IMR-90 (cell line): Measurements from ENCODE around the gene RPL27A. TPM values are rescaled to one million over a fixed set of nuclear protein-coding genes. Genes with fewer than 3 reads are reported as not detected.

ENCODE experiments used
- ATAC-seq: fragments of 200-7000 bp; cut with Tn5 transposase; 2 replicates; pipeline ENCODE4 v1.9.1; 2020; ENCODE audit warnings: low read depth, mild to moderate bottlenecking, moderate library complexity
- BruUV-seq: library from RNA; stranded (reverse); fragments of 400-500 nt; replicated peaks from 2 replicates; lab custom pipeline; 2021; lab: Mats Ljungman, UMichigan
- CTCF ChIA-PET: fragments of 300-600 bp; formaldehyde crosslinking; extraction: SDS; loops from one replicate; lab custom pipeline; 2021; ENCODE audit warnings: antibody characterized with exemption; lab: Yijun Ruan, JAX
- POLR2A ChIA-PET: fragments of 300-600 bp; sonication (Branson Sonifier 250); formaldehyde crosslinking; loops from one replicate; lab custom pipeline; 2022; ENCODE audit warnings: antibody characterized with exemption; ENCODE audit not compliant: unreplicated experiment; lab: Charles Lee
- DNase-seq: peaks from one replicate; pipeline ENCODE4 v3.0.0; 2013
- H2AFZ ChIP-seq: replicated peaks from 2 replicates; pipeline ENCODE3; 2013; ENCODE audit warnings: low read length, mild to moderate bottlenecking; ENCODE audit not compliant: poor library complexity
- H2AK5ac ChIP-seq: 2 replicates; pipeline ENCODE4 v1.6.1; 2013; ENCODE audit warnings: low read depth, low read length, inconsistent platforms
- H2AK9ac ChIP-seq: replicated peaks from 2 replicates; pipeline ENCODE3; 2013; ENCODE audit warnings: mild to moderate bottlenecking, low read depth, low read length, moderate library complexity; ENCODE audit not compliant: poor library complexity
- H2BK120ac ChIP-seq: 2 replicates; pipeline ENCODE4 v1.6.1; 2013; ENCODE audit warnings: low read depth, low read length, inconsistent platforms
- H2BK15ac ChIP-seq: 3 replicates; pipeline ENCODE4 v1.6.1; 2013; ENCODE audit warnings: low read depth, low read length, inconsistent platforms
- H2BK20ac ChIP-seq: 2 replicates; pipeline ENCODE4 v1.6.1; 2013; ENCODE audit warnings: low read depth, mild to moderate bottlenecking, inconsistent platforms, low read length, moderate library complexity
- H2BK5ac ChIP-seq: 2 replicates; pipeline ENCODE4 v1.6.1; 2013; ENCODE audit warnings: mild to moderate bottlenecking, low read depth, low read length, inconsistent platforms; ENCODE audit not compliant: poor library complexity, severe bottlenecking
- H3K14ac ChIP-seq: replicated peaks from 2 replicates; pipeline ENCODE4 v1.6.1; 2013; ENCODE audit warnings: low read depth, low read length, inconsistent platforms
- H3K18ac ChIP-seq: 2 replicates; pipeline ENCODE4 v1.6.1; 2013; ENCODE audit warnings: low read depth, low read length, control low read depth
- H3K23ac ChIP-seq: 2 replicates; pipeline ENCODE4 v1.6.1; 2013; ENCODE audit warnings: low read depth, low read length, inconsistent platforms
- H3K27ac ChIP-seq: 2 replicates; pipeline ENCODE4 v1.5.1; 2013; ENCODE audit warnings: mild to moderate bottlenecking, control low read depth, low read length; ENCODE audit not compliant: insufficient read depth
- H3K27me3 ChIP-seq: 2 replicates; pipeline ENCODE4 v1.6.1; 2013; ENCODE audit warnings: low read length; ENCODE audit not compliant: control insufficient read depth, insufficient read depth
- H3K36me3 ChIP-seq: 2 replicates; pipeline ENCODE4 v1.6.1; 2013; ENCODE audit warnings: low read length, mixed read lengths; ENCODE audit not compliant: control insufficient read depth, insufficient read depth
- H3K4ac ChIP-seq: 2 replicates; pipeline ENCODE4 v1.6.1; 2013; ENCODE audit warnings: low read depth, low read length, inconsistent platforms
- H3K4me1 ChIP-seq: 2 replicates; pipeline ENCODE4 v1.6.1; 2013; ENCODE audit warnings: low read length, mixed read lengths; ENCODE audit not compliant: control insufficient read depth, insufficient read depth
- H3K4me2 ChIP-seq: 2 replicates; pipeline ENCODE4 v1.6.1; 2013; ENCODE audit warnings: low read depth, mild to moderate bottlenecking, control low read depth, low read length, moderate library complexity
- H3K4me3 ChIP-seq: 2 replicates; pipeline ENCODE4 v1.5.1; 2013; ENCODE audit warnings: low read depth, mild to moderate bottlenecking, control low read depth, low read length, moderate library complexity; ENCODE audit not compliant: insufficient read depth
- H3K56ac ChIP-seq: 2 replicates; pipeline ENCODE4 v1.6.1; 2013; ENCODE audit warnings: low read length, inconsistent platforms; ENCODE audit not compliant: insufficient read depth; ENCODE audit errors: extremely low read depth
- H3K79me1 ChIP-seq, 2 experiments: 2 replicates each; pipeline ENCODE4 v1.6.1; 2013; ENCODE audit warnings: low read length in 2 of 2, inconsistent platforms in 1 of 2, low read depth in 1 of 2
- H3K9ac ChIP-seq: 2 replicates; pipeline ENCODE4 v1.6.1; 2013; ENCODE audit warnings: low read depth, low read length, control low read depth
- H3K9me1 ChIP-seq: 2 replicates; pipeline ENCODE4 v1.6.1; 2013; ENCODE audit warnings: low read length, inconsistent platforms; ENCODE audit not compliant: insufficient read depth
- H3K9me3 ChIP-seq: 2 replicates; pipeline ENCODE4 v1.6.1; 2013; ENCODE audit warnings: low read length; ENCODE audit not compliant: control insufficient read depth, insufficient read depth
- H4K20me1 ChIP-seq: 2 replicates; pipeline ENCODE4 v1.6.1; 2013; ENCODE audit warnings: low read length, inconsistent platforms; ENCODE audit not compliant: insufficient read depth
- H4K5ac ChIP-seq: 2 replicates; pipeline ENCODE4 v1.6.1; 2013; ENCODE audit warnings: mild to moderate bottlenecking, low read depth, low read length, control low read depth
- H4K8ac ChIP-seq, 2 experiments: 2 replicates each; pipeline ENCODE4 v1.6.1; 2013; ENCODE audit warnings: low read depth in 2 of 2, low read length in 2 of 2, control low read depth in 1 of 2, inconsistent platforms in 1 of 2
- H4K91ac ChIP-seq: 2 replicates; pipeline ENCODE4 v1.6.1; 2013; ENCODE audit warnings: low read depth, low read length, inconsistent platforms; ENCODE audit not compliant: insufficient read depth
- BHLHE40 ChIP-seq: fragments of 150-350 bp; IDR thresholded peaks from 2 replicates; pipeline ENCODE4 v1.6.1; 2016; ENCODE audit warnings: mild to moderate bottlenecking, low read depth, low read length
- CEBPB ChIP-seq: IDR thresholded peaks from 2 replicates; pipeline ENCODE4 v1.6.1; 2012; ENCODE audit warnings: low read depth, low read length, improper control_type of control experiment
- CHD1 ChIP-seq: IDR thresholded peaks from 2 replicates; pipeline ENCODE4 v1.6.1; 2012; ENCODE audit warnings: low read depth, low read length, improper control_type of control experiment
- FOS ChIP-seq: fragments of 150-350 bp; IDR thresholded peaks from 2 replicates; pipeline ENCODE4 v1.6.1; 2016; ENCODE audit warnings: low read depth, low read length
- MAZ ChIP-seq: IDR thresholded peaks from 2 replicates; pipeline ENCODE4 v1.6.1; 2012; ENCODE audit warnings: low read depth, mild to moderate bottlenecking, low read length, improper control_type of control experiment, moderate library complexity, borderline replicate concordance
- MXI1 ChIP-seq: IDR thresholded peaks from 2 replicates; pipeline ENCODE4 v1.6.1; 2012; ENCODE audit warnings: low read depth, mild to moderate bottlenecking, low read length, moderate library complexity, borderline replicate concordance
- NFE2L2 ChIP-seq: fragments of 150-350 bp; IDR thresholded peaks from 2 replicates; pipeline ENCODE4 v1.6.1; 2016; ENCODE audit warnings: low read depth, mild to moderate bottlenecking, low read length
- POLR2A ChIP-seq: IDR thresholded peaks from 2 replicates; pipeline ENCODE4 v1.6.1; 2012; ENCODE audit warnings: mild to moderate bottlenecking, low read depth, low read length
- RAD21 ChIP-seq: IDR thresholded peaks from 2 replicates; pipeline ENCODE4 v1.6.1; 2012; ENCODE audit warnings: low read length, improper control_type of control experiment
- RCOR1 ChIP-seq: IDR thresholded peaks from 2 replicates; pipeline ENCODE4 v1.6.1; 2012; ENCODE audit warnings: mild to moderate bottlenecking, low read length, improper control_type of control experiment; ENCODE audit not compliant: insufficient replicate concordance
- RFX5 ChIP-seq: IDR thresholded peaks from 2 replicates; pipeline ENCODE4 v1.8.0; 2012; ENCODE audit warnings: low read depth, mild to moderate bottlenecking, low read length, moderate library complexity
- SMC3 ChIP-seq: fragments of 150-350 bp; IDR thresholded peaks from 2 replicates; pipeline ENCODE4 v1.6.1; 2016; ENCODE audit warnings: low read depth, mild to moderate bottlenecking, antibody characterized with exemption, low read length, moderate library complexity
- USF2 ChIP-seq: fragments of 150-350 bp; IDR thresholded peaks from 2 replicates; pipeline ENCODE4 v1.6.1; 2017; ENCODE audit warnings: mild to moderate bottlenecking, antibody characterized with exemption, low read length, low read depth
- WGBS, 2 experiments: methylation state at CpG; one replicate each; pipeline versions ENCODE4 v1.1.5 to v1.1.7; 2013; ENCODE audit warnings: missing lambda C conversion rate in 2 of 2; ENCODE audit not compliant: insufficient read length in 1 of 2; ENCODE audit errors: extremely low coverage in 2 of 2; 5-methylcytosine and 5-hydroxymethylcytosine counted together
- dilution Hi-C: fragments of 300-500 bp; cut with HindIII; formaldehyde crosslinking; loops from one replicate; pipeline ENCODE4 v1.14.3; 2018; ENCODE audit warnings: low sequenced_read_pairs; ENCODE audit not compliant: unreplicated experiment
- in situ Hi-C: fragments of 300-500 bp; cut with MboI; formaldehyde crosslinking; loops from 3 replicates; pipeline ENCODE4 v1.14.3; 2019; ENCODE audit warnings: low sequenced_read_pairs, inconsistent platforms, mixed read lengths
- intact Hi-C: fragments of 100-400 bp; cut with micrococcal nuclease; formaldehyde crosslinking; loops from 2 replicates; pipeline ENCODE4 v1.10.0; 2022
- polyA plus RNA-seq, 3 experiments: library from polyadenylated mRNA; depleted of rRNA; stranded (reverse); fragments of >200 nt; gene quantifications; 2 replicates each; pipeline ENCODE4 v1.2.3, GENCODE V29; 2012; ENCODE audit warnings: low replicate concordance in 1 of 3
- total RNA-seq: library from RNA; depleted of rRNA; stranded (reverse); fragments of >200 nt; gene quantifications from 2 replicates; pipeline ENCODE4 v1.2.3, GENCODE V29; 2012
- TF ChIP-seq, protein P1 (sequence below): fragments of 150-350 bp; IDR thresholded peaks from 2 replicates; pipeline ENCODE4 v1.6.1; 2016; ENCODE audit warnings: low read depth, mild to moderate bottlenecking, low read length, moderate library complexity, borderline replicate concordance
- TF ChIP-seq, protein P2 (sequence below): conservative IDR thresholded peaks from 2 replicates; pipeline ENCODE4 v1.5.1; 2012; ENCODE audit warnings: mild to moderate bottlenecking, low read depth, low read length, improper control_type of control experiment

RPL27A gene
- total and polyA plus RNA-seq, 2 of the 4 experiments (the other 2 are of a cell fraction): 786 to 849 TPM

- intact Hi-C loops: loop anchor here (10.0 kb wide), 1 partner anchor 186 kb away; the partner anchor contains the start of gene AKIP1
- Histone ChIP-seq H3K9ac (no peak overlapping the region), H3K27me3 (no peaks in the 10 kb centered on the region), H3K27ac (peak overlapping the region; percentile 65; the same call in 1 of the 2 replicates), H3K18ac (peak overlapping the region; percentile 58; the same call in 1 of the 2 replicates), H3K9me1 (peaks cover 56% of the 10 kb centered on the region), H3K14ac (peak overlapping the region; percentile 85), H2BK20ac (peak overlapping the region; percentile 74), H2BK15ac (peak overlapping the region; percentile 73; the same call in 1 of the 3 replicates), H2AK9ac (peak overlapping the region; percentile 6), H4K5ac (peak overlapping the region; percentile 30), H3K4me1 (peaks cover 37% of the 10 kb centered on the region), H3K36me3 (peaks cover 33% of the 10 kb centered on the region), H4K8ac (peak overlapping the region; percentile 19 to 68; a peak in 2 of 4 replicates), H3K4me3 (no peak overlapping the region), H3K56ac (peak overlapping the region; percentile 63; the same call in 1 of the 2 replicates), H3K9me3 (no peaks in the 10 kb centered on the region), H3K4me2 (peak overlapping the region; percentile 23; the same call in 1 of the 2 replicates), H3K79me1 (peaks cover 20 to 88% of the 10 kb centered on the region in 2 experiments), H4K91ac (peak overlapping the region; percentile 77), H2AFZ (no peak overlapping the region), H2AK5ac (peak overlapping the region; percentile 27; the same call in 1 of the 2 replicates), H2BK120ac (peak overlapping the region; percentile 75), H2BK5ac (peak overlapping the region; percentile 63), H4K20me1 (peaks cover 9% of the 10 kb centered on the region; the same call in 1 of the 2 replicates), H3K23ac (peak overlapping the region; percentile 66), H3K4ac (peak overlapping the region; percentile 87)
- DNase-seq (no peak), ATAC-seq (no peak)
- ChIA-PET POLR2A (interaction anchor here (0.6 kb wide), 1 partner anchor 219 kb away, joined by 4 read pairs; no protein-coding TSS in a partner anchor), CTCF (no interaction called here)
- dilution Hi-C loops: no loop called here
- no CpG with 5 or more reads among the region's 6 CpGs for WGBS, 2 experiments
- BruUV-seq: no TSS peak
- in situ Hi-C loops: no loop called here
- TF ChIP-seq CHD1 (no peak), POLR2A (no peak), RAD21 (no peak), SMC3 (no peak), FOS (no peak), MXI1 (no peak), RCOR1 (no peak), RFX5 (no peak), USF2 (no peak), NFE2L2 (no peak), BHLHE40 (no peak), CEBPB (no peak), MAZ (no peak)
- TF ChIP-seq, protein P1, sequence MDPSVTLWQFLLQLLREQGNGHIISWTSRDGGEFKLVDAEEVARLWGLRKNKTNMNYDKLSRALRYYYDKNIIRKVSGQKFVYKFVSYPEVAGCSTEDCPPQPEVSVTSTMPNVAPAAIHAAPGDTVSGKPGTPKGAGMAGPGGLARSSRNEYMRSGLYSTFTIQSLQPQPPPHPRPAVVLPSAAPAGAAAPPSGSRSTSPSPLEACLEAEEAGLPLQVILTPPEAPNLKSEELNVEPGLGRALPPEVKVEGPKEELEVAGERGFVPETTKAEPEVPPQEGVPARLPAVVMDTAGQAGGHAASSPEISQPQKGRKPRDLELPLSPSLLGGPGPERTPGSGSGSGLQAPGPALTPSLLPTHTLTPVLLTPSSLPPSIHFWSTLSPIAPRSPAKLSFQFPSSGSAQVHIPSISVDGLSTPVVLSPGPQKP: no peak
- TF ChIP-seq, protein P2, sequence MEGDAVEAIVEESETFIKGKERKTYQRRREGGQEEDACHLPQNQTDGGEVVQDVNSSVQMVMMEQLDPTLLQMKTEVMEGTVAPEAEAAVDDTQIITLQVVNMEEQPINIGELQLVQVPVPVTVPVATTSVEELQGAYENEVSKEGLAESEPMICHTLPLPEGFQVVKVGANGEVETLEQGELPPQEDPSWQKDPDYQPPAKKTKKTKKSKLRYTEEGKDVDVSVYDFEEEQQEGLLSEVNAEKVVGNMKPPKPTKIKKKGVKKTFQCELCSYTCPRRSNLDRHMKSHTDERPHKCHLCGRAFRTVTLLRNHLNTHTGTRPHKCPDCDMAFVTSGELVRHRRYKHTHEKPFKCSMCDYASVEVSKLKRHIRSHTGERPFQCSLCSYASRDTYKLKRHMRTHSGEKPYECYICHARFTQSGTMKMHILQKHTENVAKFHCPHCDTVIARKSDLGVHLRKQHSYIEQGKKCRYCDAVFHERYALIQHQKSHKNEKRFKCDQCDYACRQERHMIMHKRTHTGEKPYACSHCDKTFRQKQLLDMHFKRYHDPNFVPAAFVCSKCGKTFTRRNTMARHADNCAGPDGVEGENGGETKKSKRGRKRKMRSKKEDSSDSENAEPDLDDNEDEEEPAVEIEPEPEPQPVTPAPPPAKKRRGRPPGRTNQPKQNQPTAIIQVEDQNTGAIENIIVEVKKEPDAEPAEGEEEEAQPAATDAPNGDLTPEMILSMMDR: no peak
These were observed 46.5 kb downstream of the RPL27A start for GRCh38 chr11:8729067-8729466.
